ENCODE results near the gene LHCGR.

DNA sequence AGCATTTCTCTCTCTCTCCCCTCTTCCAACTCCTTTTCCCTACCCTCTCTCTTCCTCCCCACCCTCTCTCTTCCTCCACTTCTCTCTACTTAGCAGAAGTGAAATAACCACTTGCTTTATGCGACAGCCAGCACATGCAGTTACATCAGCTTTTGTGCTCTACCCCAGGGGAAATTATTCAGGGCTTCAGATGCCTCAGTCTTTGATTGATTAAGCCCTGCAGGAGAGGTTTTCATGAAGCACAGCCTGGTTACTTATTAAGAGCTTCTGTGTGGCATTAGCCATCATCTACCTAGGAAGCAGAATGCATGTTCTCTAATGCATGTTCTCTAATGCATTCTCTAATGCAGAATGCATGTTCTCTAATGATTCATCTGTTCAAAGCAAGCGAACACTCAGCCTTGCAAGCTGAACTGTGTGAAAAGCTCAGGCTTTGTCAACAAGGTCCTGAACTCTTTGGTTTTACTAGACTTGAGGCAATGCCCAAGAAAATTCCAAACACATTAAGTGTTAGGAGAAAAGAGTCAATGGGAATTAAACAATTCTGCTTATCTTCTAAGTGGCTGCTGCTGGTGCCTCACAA, 56.1 kb downstream of the LHCGR start:
- TF ChIP-seq FOXP2 (optimal IDR thresholded peaks at IDR 0.05; ENCODE audit: borderline replicate concordance, extremely low read depth, extremely low read length, insufficient read depth) (no peak), POLR2AphosphoS5 (IDR thresholded peaks at IDR 0.05; ENCODE audit: low read depth, low read length) (no peak), SIN3A (IDR thresholded peaks at IDR 0.05; ENCODE audit: borderline replicate concordance, insufficient read depth, low read length) (no peak), REST (IDR thresholded peaks at IDR 0.05; ENCODE audit: insufficient read depth in 1 of 2, low read depth in 2 of 2, low read length in 2 of 2) (no peak)

Measured in PFSK-1 (cell line).